NCI-H345 treated with DMSO at 0.1 percent for 48 hours (cell line): ENCODE data around the gene NT5C3B.
"Not testable (repeated sequence)": the region's sequence is repeated elsewhere in the genome, so short reads cannot be mapped to it uniquely, and the experiment has no call there.

Experiments used
- DNase-seq: peaks from one replicate; lab custom pipeline; 2025; ENCODE audit not compliant: unreplicated experiment; lab: John Stamatoyannopoulos, UW

NT5C3B gene

DNA sequence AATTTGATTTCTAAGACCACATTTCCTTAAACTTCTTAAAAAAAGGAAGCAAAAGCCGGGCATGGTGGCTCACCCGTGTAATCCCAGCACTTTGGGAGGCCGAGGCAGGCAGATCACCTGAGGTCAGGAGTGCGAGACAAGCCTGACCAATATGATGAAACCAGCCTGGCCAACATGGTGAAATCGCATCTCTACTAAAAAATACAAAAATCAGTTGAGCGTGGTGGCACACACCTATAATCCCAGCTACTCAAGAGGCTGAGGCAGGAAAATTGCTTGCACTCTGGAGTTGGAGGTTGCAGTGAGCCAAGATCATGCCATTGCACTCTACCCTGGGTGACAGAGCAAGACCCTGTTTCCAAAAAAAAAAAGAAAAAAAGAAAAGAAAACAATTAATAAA is 4.7 kb upstream of the NT5C3B start:
- not testable (repeated sequence) for DNase-seq

- not testable (repeated sequence) for DNase-seq
Observed at GRCh38 chr17:41839448-41839847, 3.4 kb upstream of the NT5C3B start.

- DNase-seq = no peak
Observed at GRCh38 chr17:41837761-41838538, 1.9 kb upstream of the NT5C3B start, which contains the start of gene KLHL10. Gene KLHL10 (plus strand): TSS chr17:41837825. CDS start chr17:41837933, 108 bp downstream.

DNA sequence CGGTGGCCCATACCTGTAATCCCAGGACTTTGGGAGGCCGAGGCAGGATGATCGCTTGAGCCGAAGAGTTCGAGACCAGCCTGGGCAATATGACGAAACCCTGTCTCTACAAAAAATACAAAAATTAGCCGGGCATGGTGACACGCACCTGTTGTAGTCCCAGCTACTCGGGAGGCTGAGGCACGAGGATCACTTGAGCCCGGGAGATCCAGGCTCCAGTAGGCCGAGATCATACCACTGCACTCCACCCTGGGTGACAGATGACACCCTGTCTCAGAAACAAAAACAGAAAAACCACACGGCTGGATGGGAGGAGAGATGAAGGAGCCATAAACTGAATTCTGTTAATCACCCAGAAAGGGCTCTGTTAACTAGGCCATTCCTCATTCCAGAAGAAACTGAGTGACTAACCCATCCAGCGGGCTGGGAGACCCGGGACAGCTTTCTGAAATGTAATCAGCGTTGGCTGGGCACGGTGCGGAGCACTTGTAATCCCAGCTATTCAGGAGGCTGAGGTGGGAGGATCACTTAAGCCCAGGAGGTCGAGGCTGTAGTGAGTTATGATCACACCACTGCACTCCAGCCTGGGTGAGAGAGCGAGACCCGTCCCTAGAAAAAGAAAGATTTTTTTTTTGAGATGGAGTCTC is 641 bp upstream of the NT5C3B start:
- DNase-seq = no peak

DNA sequence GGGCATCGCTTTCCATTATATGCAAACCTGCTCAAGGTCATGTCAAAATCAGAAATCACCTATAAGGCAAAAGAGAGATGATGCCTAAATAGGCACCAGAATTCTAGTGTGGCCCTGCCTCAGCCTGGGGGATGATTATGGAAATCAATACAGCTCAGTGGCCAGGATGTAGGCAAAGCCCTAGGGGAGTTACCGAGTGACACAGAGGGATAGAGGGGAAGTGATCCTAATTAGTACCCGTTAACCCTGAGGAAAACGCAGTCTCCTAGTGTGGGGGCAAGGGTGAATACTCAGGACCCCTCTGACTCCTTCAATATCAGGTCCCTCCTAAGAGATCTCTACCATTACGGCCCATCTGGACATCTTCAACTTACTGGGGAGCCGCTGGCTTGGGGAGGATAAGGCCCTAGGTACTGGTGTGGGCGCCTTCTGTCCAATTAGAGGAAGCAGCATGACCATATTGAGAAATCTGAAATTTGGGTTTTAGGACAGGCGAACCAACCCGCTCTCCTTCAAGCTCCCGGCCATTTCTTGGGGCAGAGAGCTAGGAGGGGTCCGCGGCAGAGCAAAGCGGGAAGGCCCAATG is 725 bp downstream of the NT5C3B start:
- DNase-seq = no peak

- DNase-seq = not testable (repeated sequence)
Observed at GRCh38 chr17:41829961-41830360, 6.1 kb downstream of the NT5C3B start.

DNA sequence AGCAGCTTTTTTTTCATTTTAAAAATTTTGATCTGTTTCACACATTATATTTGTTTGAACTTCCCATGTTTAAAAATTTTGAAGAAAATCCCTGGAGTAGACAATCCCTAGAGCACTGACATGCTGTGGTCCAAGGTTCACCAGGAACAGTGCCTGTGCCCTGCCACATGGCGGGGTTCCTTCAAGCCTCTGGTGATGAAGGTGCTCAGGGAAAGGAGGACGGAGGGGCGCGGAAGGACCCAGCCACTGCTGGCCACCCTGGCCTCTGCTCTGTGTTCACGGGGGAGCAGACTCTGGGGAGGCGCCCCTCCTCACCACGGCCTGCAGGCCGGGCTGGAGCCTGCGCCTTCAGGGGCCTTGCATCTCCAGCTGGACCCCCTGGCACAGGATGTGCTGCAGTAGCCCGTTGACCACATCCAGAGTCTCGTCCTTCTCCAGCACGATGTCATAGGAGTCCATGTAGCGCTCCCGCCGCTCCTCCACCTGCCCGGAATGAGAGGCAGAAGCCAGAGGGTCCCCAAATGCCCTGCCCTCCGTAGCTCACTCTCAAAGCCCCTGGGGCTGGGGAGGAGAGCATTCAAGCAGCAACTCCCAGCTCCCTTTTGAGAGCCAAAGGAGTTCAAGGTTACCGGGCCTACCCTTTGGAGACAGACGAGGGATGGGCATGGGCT is 10.7 kb downstream of the NT5C3B start:
- no peak for DNase-seq

GRCh38 chr17:41824086-41824485 is 11.9 kb downstream of the NT5C3B start:
- no peak for DNase-seq

DNA sequence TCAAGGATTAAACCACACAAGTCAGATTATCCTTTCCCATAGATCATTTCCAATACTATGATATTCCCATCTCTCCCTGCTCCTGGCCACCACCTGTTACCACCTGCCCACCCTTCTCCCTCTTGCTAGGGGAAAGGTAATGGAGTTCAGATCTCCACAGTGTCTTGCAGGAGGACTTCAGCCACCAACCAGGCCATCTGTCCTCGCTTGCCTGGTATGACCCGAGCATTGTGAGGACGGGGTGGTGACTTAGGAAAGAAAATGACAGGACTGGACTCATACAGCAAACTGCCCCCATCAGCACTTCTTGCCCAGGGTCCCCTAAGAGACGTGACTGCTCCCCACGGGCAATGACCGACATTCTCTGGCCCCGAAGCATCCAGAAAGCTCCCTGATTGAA is 12.5 kb downstream of the NT5C3B start:
- DNase-seq = no peak

DNA sequence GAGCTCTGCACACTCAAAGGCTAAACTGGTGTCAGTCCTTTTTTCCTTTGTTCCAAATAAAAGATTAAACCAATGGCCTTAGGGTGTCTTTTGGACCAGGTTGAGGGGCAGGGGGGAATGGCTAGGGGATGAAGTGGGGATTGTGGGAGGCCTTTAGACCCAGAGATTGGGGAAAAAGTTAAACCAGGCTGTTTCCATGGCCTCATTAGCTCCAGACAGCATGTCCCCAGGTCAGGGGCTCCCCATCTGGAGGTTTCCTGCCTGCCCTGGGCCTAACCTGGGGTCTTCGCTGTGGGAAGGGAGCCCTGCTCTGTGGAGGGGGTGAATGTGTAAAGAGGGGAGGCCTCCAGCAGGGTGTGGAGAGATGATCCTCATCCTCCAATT is 12.9 kb downstream of the NT5C3B start:
- DNase-seq = no peak

DNA sequence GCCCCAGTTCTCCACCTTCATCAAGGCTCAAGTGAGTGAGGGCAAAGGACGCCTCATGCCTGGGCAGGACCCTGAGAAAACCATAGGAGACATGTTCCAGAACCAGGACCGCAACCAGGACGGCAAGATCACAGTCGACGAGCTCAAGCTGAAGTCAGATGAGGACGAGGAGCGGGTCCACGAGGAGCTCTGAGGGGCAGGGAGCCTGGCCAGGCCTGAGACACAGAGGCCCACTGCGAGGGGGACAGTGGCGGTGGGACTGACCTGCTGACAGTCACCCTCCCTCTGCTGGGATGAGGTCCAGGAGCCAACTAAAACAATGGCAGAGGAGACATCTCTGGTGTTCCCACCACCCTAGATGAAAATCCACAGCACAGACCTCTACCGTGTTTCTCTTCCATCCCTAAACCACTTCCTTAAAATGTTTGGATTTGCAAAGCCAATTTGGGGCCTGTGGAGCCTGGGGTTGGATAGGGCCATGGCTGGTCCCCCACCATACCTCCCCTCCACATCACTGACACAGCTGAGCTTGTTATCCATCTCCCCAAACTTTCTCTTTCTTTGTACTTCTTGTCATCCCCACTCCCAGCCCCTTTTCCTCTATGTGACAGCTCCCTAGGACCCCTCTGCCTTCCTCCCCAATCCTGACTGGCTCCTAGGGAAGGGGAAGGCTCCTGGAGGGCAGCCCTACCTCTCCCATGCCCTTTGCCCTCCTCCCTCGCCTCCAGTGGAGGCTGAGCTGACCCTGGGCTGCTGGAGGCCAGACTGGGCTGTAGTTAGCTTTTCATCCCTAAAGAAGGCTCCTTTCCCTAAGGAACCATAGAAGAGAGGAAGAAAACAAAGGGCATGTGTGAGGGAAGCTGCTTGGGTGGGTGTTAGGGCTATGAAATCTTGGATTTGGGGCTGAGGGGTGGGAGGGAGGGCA is 13.6 kb downstream of the NT5C3B start:
- no peak for DNase-seq

DNA sequence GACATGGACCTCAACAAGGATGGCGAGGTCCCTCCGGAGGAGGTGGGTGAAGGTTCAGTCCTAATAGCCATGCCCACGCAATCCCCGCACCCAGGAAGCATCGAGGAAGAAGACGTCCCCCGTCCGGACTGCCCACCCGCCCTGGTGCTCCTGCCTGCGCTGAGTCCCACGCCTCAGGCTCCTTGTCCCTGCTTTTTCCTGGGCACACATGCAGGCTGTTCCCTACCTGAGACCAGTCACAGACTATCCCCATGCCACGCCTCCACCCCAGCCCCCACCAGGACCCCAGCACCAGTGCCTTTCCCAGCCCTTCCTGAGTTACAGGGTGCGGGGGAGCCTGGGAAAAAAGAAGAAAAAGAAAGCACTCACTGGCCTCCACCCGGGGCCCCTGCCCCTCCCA is 14.3 kb downstream of the NT5C3B start:
- DNase-seq = no peak

DNA sequence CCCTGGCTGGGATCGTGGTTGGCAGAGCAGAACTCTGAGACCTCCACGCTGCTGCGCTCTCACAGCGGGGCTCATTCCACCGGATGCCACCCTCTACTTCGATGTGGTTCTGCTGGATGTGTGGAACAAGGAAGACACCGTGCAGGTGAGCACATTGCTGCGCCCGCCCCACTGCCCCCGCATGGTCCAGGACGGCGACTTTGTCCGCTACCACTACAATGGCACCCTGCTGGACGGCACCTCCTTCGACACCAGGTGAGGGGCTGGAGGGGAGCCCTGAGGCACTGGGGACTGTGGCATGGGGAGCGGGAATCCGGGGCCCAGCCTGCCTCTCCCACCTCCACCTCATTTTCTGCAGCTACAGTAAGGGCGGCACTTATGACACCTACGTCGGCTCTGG is 18.0 kb downstream of the NT5C3B start:
- no peak for DNase-seq

- no peak for DNase-seq
Observed at GRCh38 chr17:41816637-41817320, 19.3 kb downstream of the NT5C3B start.

GRCh38 chr17:41814195-41814594 is 21.8 kb downstream of the NT5C3B start:
- DNase-seq = no peak

GRCh38 chr17:41813699-41814124 is 22.3 kb downstream of the NT5C3B start:
- no peak for DNase-seq

DNA sequence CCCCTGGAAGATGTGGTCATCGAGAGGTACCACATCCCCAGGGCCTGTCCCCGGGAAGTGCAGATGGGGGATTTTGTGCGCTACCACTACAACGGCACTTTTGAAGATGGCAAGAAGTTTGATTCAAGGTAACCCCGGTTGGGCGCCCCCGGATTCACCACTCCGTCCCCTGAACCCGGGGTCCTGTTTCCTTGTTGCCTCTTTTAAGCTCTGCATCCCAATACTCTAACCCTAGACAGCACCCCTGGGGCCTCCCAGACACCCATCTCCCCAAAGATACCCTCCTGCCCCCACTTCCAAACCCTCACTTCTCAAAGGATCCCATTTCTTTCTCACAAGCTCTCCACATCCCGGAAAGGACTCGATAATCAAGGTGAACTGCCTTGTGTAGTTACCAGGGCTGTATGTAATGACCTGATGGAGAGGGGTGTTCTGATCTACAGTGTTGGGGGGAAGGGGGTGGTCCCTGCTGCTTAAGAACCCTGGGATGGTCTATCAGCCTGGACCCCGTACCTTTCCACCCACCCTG is 22.8 kb downstream of the NT5C3B start:
- DNase-seq = no peak

GRCh38 chr17:41812381-41813151 is 23.5 kb downstream of the NT5C3B start, which contains the start of gene FKBP10:
Gene FKBP10 (plus strand): TSS chr17:41813004. CDS start chr17:41813035, 31 bp downstream.
- DNase-seq = peak; percentile 48
